NB4 (cell line): ENCODE measurements around the gene MYBPC2.
"Not testable (repeated sequence)": the region's sequence is repeated elsewhere in the genome, so short reads cannot be mapped to it uniquely, and the experiment has no call there.

Experiments used
- DNase-seq: peaks from one replicate; pipeline ENCODE4 v3.0.0; 2010; ENCODE audit warnings: low read depth
- H3K4me3 ChIP-seq: one replicate; pipeline ENCODE4 v1.5.1; 2011; ENCODE audit warnings: mild to moderate bottlenecking, low read depth, low read length, moderate library complexity
- CTCF ChIP-seq: IDR thresholded peaks from one replicate; pipeline ENCODE4 v1.5.1; 2012; ENCODE audit warnings: low read depth, low read length
- MAX ChIP-seq: IDR thresholded peaks from 2 replicates; pipeline ENCODE4 v1.6.1; 2011; ENCODE audit warnings: low read depth, low read length
- MYC ChIP-seq: IDR thresholded peaks from 2 replicates; pipeline ENCODE4 v1.6.1; 2011; ENCODE audit warnings: low read depth, low read length
- POLR2A ChIP-seq: IDR thresholded peaks from 2 replicates; pipeline ENCODE4 v1.6.1; 2011; ENCODE audit warnings: mild to moderate bottlenecking; ENCODE audit not compliant: insufficient read length; ENCODE audit errors: extremely low read depth

Gene MYBPC2

GRCh38 chr19:50387868-50388245 is 44.8 kb upstream of the MYBPC2 start:
- no peak for DNase-seq
- H3K4me3 ChIP-seq: peak overlapping the region; percentile 1
- no peak for TF ChIP-seq MYC
- TF ChIP-seq POLR2A: no peak
- no peak for TF ChIP-seq MAX
- TF ChIP-seq CTCF: no peak

GRCh38 chr19:50390295-50390694 is 42.4 kb upstream of the MYBPC2 start:
- not testable (repeated sequence) for DNase-seq

GRCh38 chr19:50390952-50391351 is 41.7 kb upstream of the MYBPC2 start:
- not testable (repeated sequence) for H3K4me3 ChIP-seq, DNase-seq

More at GRCh38 chr19:50390295-50390694, 42.4 kb upstream of the MYBPC2 start:
- H3K4me3 ChIP-seq: not testable (repeated sequence)

- TF ChIP-seq POLR2A: no peak
- TF ChIP-seq MAX: no peak
- no peak for TF ChIP-seq CTCF
- TF ChIP-seq MYC: no peak
- no peak overlapping the region for H3K4me3 ChIP-seq
- no peak for DNase-seq
Measured at GRCh38 chr19:50392759-50393158, 39.9 kb upstream of the MYBPC2 start.

- no peak overlapping the region for H3K4me3 ChIP-seq
- TF ChIP-seq MYC (no peak), MAX (no peak), POLR2A (no peak), CTCF (no peak)
- DNase-seq: no peak
Measured at GRCh38 chr19:50393589-50393988, 39.1 kb upstream of the MYBPC2 start.

DNA sequence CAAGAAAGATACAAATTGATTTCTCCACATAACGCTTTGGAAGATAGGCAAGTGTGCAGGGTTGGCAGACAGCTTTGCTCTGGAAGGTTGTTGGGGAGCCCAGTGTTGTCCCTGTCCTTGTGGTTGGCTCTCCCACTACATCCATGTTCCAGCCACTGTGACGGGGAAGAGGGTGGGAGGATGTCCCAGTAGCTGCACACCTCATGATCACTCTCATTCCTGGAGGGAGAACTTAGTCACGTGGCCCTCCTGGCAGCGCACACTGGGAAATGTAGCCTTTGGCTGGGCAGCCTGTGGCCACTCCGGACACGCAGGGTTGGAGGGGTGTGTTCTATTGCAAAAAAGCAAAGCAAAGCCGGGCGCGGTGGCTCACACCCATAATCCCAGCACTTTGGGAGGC is 38.7 kb upstream of the MYBPC2 start:
- no peak for DNase-seq
- TF ChIP-seq CTCF: no peak
- no peak for TF ChIP-seq POLR2A
- no peak for TF ChIP-seq MYC
- no peak for TF ChIP-seq MAX
- H3K4me3 ChIP-seq: no peak overlapping the region

GRCh38 chr19:50398675-50399367 is 33.9 kb upstream of the MYBPC2 start:
- DNase-seq: no peak
- TF ChIP-seq MYC (no peak), POLR2A (no peak), MAX (no peak), CTCF (no peak)
- no peak overlapping the region for H3K4me3 ChIP-seq
